ENCODE results near the gene C1QTNF9B.

C1QTNF9B gene

GRCh38 chr13:23855360-23855759 is 41.9 kb downstream of the C1QTNF9B start:
- DNase-seq: no peak

DNA sequence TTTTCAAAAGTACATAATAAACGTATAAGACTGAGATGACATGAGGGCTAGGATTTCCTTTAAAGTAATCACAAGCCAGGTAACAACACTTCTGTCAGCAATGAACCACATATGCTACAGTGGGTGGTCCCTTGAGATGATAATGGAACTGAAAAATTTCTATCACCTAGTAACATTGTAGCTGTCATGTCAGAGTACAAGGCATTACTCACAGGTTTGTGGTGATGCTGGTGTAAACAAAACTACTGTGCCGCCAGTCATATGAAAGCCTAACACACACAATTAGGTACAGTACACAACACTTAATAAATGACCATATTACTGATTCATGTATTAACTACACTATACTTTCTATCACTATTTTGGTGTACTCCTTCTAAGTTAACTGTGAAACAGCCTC is 45.0 kb downstream of the C1QTNF9B start:
- no peak for DNase-seq

GRCh38 chr13:23851106-23851505 is 46.2 kb downstream of the C1QTNF9B start:
- no peak for DNase-seq

GRCh38 chr13:23850134-23850533 is 47.2 kb downstream of the C1QTNF9B start:
- DNase-seq: no peak

DNA sequence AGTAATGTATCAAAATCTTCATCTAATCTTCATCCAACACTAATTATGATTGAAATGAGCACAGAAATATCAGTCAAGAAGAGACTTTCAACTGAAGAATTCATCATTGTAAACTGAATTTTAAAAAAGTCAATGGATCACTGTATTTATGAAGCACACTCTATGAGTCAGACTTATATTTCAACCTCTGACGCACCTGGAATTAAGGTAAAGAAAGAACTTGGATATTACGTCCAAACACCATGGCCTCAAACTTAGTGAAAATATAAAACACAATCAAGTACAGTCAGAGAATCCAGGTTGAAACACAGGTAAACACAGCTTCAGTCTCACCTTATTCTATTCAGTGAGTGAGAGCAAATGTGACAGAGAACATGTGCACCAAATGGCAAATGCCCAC is 47.6 kb downstream of the C1QTNF9B start:
- no peak for DNase-seq

DNA sequence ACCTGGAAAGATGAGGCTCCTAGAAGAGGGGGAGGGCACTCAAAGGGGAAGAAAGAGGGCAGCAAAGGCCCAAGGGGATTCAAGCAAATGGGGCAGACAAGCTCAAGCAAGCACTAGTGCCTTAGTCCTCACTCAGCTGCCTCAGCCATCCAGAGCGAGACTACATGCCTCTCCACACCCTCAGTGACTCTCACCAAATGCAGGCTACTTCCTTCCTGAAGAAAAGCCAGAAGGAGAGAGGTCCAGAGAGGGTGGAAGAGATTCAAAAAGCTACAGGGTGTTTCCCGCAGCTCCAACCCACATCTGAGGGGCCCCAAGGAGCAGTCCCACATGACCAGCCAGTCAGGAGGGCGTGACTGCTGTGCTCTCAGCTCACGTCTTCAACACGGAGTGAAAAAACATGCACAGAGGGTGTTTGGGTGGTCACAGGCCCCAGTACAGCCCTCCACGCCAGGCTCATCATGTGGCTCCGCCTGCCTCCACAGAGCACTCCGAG is 48.6 kb downstream of the C1QTNF9B start:
- DNase-seq: no peak

GRCh38 chr13:23848019-23848418 is 49.3 kb downstream of the C1QTNF9B start:
- DNase-seq: no peak

DNA sequence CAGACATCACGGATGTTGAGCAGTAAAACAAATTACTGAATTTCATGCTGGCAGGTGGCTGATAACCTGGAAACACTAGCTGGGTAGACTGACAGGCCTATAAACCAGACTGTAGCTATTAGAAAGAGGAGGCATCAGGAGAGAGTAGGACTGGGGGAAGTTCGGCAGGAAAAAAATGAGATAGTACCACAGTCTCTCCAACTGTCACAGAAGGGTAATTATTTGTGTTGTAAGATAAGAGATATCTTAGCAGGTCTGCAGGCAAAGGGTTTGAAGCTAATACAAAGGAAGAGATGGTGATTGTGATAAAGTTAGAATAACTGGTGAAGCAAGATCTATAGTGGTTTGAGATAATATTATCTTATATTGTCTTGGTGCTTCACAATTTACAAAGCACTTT is 49.8 kb downstream of the C1QTNF9B start:
- DNase-seq: no peak

DNA sequence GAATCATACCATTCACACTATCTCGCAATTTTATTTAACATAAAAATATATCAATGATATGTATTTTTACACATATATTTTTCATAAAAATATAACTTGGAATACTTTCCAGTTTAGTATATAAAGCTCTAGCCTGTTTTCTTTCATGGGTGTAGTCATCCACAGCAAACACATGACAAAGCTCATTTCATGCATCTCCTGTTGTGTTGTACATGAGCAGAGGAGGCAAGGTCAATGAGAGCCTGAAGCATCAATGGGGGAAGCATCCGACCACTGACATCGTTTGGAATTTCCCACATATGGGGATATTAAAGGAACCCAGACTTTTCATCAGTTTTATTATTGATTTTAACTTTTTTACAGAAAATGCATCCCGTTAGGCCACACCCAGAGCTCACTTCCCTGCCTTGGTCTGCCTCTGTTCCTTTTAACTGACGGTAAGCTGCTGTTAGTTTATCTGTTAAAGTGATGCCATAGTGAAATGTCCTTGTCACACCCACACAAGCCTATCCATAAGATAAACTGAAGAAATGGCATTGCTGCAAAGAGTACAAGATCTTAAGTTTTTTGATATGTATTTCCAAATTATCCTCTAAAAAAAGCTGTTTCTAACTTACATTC is 52.1 kb downstream of the C1QTNF9B start:
- no peak for DNase-seq

DNA sequence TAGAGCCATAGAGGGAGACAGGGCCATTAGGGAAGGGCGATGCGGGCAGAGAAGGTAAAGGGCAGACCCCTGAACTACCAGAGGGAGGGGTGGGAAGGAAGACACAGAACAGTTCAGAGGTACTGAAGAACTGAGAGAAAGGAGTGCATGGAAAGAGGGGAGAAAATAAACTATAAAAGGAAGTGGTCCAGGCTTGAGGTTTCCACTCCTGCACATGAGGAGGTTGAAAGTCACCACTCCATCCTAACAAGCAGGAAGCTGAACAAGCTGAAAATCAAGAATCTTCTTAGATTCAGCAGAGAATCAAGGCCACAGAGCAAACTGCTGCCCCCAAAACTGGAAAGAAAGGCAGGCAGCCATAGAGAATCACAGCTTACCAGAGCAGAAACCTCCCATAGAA is 53.2 kb downstream of the C1QTNF9B start:
- DNase-seq: no peak

DNA sequence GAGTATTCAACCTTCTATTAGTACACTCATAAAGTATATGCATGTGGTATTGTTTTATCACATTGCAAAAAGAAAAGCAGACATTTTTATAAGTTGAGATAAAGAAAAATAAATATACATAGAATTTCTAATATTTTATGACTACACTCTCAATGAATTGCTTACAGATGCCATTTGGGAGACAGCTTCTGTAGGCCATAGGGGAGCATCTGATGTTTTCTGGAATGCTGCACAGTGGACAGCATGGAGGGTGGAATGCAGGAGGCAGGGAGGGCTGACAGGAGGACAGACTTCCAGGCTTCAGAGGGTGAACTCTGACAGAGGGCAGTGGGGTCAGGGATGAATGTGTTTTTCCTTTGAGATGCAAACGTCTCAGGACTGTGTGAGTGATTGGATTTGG is 53.9 kb downstream of the C1QTNF9B start:
- DNase-seq: no peak

DNA sequence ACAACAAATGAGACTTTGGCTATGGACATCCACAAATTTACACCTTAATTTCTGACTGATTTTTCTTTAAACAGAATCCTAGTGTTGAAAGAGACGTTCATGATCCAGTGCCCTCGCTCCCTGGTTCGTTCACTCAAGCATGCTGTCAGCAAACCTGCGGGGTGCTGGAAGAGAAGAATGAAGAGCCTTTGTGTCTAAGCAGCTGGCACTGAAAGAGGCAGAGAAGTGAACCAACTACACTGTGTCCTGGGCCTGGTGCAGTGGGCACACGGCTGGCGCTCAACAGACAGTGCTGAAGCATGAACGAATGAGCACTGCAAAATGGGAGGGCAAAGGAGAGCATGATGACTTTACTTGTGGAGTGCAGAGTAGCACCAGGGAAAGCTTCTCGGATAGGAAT is 54.9 kb downstream of the C1QTNF9B start:
- DNase-seq: no peak

All from activated CD8-positive, alpha-beta memory T cell treated with anti-CD3 and anti-CD28 coated beads, Interleukin-2, amount 50 U/mL, for 4 hours (primary cell).